Measurements from ENCODE around the gene KLF2.
"Not testable (repeated sequence)": the region's sequence is repeated elsewhere in the genome, so short reads cannot be mapped to it uniquely, and the experiment has no call there.

KLF2 gene

DNA sequence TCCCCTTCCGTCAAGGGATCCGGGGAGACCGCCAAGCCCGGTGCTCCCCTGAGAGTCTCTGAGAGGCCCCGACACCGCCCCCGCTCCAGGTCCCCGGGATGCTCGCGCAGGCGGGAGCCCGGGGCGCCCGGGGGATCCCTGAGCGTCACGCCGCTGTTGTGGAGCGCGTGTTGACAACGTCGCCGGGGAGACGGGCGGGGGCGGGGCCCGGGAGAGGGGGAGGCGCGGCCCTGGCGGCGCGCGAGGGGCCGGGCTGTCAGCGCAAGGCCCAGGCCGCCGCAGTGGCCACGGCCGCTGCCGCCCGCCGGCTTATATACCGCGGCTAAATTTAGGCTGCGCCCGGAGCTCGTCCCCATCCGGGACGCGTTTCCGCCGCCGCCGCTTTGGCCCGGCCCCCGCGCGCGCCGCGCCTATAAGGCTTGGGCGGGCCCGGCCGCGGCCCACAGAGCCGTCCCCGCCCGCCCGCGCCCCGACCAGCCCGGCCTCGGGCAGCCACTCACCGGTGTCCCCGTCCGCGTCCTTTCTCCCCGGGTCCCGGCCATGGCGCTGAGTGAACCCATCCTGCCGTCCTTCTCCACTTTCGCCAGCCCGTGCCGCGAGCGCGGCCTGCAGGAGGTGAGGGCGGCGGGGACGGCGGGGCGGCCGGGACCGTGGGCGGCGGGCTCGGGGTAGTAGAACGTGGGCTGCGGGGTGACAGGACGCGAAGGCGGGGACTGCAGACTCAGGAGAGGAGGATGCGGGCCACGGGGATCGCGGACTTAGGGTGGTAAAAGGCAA, at the start of gene KLF2:
TSS of gene KLF2 (plus strand) at position 443 of the 777 bp plus-strand sequence. CDS start at position 541, 98 bp downstream.
- peaks cover 70% of the 10 kb centered on the region for H3K27me3 Mint-ChIP-seq
- H3K36me3 Mint-ChIP-seq, result peaks cover 45% of the 10 kb centered on the region
- H3K9me3 Mint-ChIP-seq, result no peaks in the 10 kb centered on the region
- peak; percentile 96 for DNase-seq
- peak within 1 kb of the TSS; percentile 76 for H3K4me3 Mint-ChIP-seq
- peaks cover 45% of the 10 kb centered on the region for H3K4me1 Mint-ChIP-seq
- peak within 1 kb of the TSS; percentile 82 for H3K27ac Mint-ChIP-seq
- CTCF ChIA-PET, result interaction anchor here (1.3 kb wide), 1 partner anchor 51 kb away, joined by 3 read pairs; no protein-coding TSS in a partner anchor

DNA sequence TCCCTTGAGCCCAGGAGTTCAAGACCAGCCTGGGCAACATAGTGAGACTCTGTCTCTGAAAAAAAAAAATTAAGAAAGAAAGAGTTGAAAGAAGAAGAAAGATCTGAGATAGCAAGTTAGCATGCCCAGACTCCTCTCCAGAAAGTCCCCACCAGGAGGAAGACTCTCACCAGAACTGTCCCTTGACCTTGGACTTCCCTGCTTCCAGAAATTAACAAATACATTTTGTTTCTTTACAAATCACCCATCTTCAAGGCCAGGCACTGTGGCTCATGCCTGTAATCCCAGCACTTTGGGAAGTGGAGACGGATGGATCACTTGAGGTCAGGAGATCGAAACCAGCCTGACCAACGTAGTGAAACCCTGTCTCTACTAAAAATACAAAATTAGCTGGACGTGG, 44.3 kb upstream of the KLF2 start:
- Mint-ChIP-seq H3K36me3 (no peaks in the 10 kb centered on the region), H3K4me1 (peaks cover 39% of the 10 kb centered on the region), H3K9me3 (no peaks in the 10 kb centered on the region), H3K4me3 (no peak overlapping the region), H3K27me3 (peaks cover 60% of the 10 kb centered on the region), H3K27ac (no peak overlapping the region)
- CTCF ChIA-PET, result no interaction called here
- no peak for DNase-seq

DNA sequence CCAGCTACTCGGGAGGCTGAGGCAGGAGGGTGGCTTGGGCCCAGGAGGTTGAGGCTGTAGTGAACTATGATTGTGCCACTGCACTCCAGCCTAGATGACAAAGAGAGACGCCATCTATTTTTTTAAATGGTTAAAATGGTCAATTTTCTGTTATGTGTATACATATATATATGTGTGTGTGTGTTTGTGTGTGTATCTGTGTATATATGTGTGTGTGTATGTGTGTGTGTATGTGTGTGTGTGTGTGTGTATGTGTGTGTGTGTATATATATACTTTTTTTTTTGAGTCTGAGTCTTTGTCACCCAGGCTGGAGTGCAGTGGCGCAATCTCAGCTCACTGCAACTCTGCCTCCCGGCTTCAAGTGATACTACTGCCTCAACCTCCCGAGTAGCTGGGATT, 42.9 kb upstream of the KLF2 start:
- peaks cover 51% of the 10 kb centered on the region for H3K4me1 Mint-ChIP-seq
- H3K9me3 Mint-ChIP-seq, result no peaks in the 10 kb centered on the region
- no peaks in the 10 kb centered on the region for H3K36me3 Mint-ChIP-seq
- CTCF ChIA-PET, result no interaction called here
- DNase-seq, result no peak
- H3K27me3 Mint-ChIP-seq, result peaks cover 60% of the 10 kb centered on the region
- no peak overlapping the region for H3K27ac Mint-ChIP-seq
- no peak overlapping the region for H3K4me3 Mint-ChIP-seq

DNA sequence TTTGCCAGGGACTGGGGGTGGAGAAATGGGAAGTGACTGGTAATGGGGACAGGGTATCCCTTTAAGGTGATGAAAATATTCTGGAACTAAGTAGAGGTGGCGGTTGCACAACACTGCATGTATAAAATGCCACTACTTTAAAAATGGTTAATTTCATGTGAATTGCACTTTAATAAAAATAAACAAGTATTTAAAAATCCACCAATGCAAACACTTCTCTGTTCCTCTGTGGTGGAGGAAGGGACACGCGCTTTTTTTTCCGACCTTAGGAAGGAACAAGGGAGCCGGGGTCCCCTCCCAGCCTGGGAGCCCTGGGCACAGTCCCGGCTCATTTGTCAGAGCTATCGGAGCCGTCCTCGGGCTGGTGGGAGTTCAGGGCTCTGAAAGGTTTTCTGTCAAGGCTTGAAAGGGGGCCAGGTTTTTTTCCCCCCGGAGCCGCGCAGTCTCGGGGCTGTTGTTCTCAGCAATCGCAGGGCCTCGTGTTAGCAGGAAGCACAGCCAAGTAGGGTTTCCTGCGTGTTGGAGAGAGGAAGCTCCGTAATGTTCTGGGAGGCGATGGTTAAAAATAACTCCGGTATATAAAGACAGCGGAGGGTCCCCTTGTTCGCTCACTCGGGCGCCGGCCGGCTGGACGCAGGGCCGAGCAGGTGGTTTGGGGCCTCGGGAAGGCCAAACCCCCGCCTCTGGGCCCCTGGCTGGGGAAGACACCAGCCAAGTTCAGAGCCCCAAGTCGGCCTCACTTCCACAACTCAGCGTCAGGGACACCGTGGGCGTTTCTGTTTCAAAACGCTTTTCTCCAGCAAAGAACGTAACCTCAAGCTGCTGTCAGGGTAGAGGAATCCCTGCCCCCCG, 41.2 kb upstream of the KLF2 start:
- no peaks in the 10 kb centered on the region for H3K9me3 Mint-ChIP-seq
- DNase-seq, result peak; percentile 76
- CTCF ChIA-PET, result interaction anchor here (1.5 kb wide), 1 partner anchor 99 kb away, joined by 7 read pairs; no protein-coding TSS in a partner anchor
- H3K36me3 Mint-ChIP-seq, result no peaks in the 10 kb centered on the region
- H3K27me3 Mint-ChIP-seq, result peaks cover 66% of the 10 kb centered on the region
- H3K27ac Mint-ChIP-seq, result peak overlapping the region; percentile 91
- peaks cover 56% of the 10 kb centered on the region for H3K4me1 Mint-ChIP-seq
- peak overlapping the region; percentile 55 for H3K4me3 Mint-ChIP-seq

DNA sequence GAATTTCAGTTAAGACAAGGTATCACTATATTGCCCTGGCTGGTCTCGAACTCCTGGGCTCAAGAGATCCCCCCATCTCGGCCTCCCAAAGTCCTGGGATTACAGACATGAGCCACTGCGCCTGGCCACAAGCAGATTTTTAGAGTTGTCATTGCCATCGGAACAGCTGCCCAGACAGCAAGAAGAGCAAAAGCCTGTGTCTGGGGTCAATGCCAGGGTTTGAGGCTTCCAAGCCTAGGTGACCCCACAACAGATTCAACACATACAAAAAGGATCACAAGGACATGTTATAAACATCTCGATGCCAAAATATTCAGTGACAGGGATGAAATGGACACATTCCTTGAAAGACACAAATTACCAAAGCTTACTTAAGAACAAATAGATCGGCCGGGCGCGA, 40.1 kb upstream of the KLF2 start:
- Mint-ChIP-seq H3K9me3 (peaks cover 3% of the 10 kb centered on the region), H3K27me3 (peaks cover 67% of the 10 kb centered on the region), H3K4me1 (peaks cover 64% of the 10 kb centered on the region), H3K36me3 (peaks cover 2% of the 10 kb centered on the region), H3K27ac (peak overlapping the region; percentile 91), H3K4me3 (peak overlapping the region; percentile 55)
- CTCF ChIA-PET, result interaction anchor here (1.5 kb wide), 1 partner anchor 98 kb away, joined by 7 read pairs; no protein-coding TSS in a partner anchor
- DNase-seq, result no peak

DNA sequence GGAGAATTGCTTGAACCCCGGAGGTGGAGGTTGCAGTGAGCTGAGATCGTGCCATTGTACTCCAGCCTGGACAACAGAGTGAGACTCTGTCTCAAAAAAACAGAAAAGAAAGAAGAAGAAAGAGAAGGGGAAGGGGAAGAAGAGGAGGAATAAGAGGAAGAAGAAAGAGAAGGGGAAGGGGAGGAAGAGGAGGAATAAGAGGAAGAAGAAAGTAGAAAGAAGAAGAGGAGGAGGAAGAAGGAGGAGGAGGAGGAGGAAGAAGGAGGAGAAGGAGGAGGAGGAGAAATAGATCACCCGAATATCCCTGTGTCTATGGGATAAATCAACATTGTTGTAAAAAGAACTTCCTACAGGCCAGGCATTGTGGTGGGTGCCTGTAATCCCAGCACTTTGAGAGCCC, 39.5 kb upstream of the KLF2 start:
- CTCF ChIA-PET, result interaction anchor here (1.2 kb wide), 1 partner anchor 91 kb away, joined by 3 read pairs; no protein-coding TSS in a partner anchor
- not testable (repeated sequence) for H3K36me3 Mint-ChIP-seq, H3K4me3 Mint-ChIP-seq, DNase-seq, H3K9me3 Mint-ChIP-seq
- H3K27ac Mint-ChIP-seq, result peak overlapping the region; percentile 64
- peaks cover 64% of the 10 kb centered on the region for H3K4me1 Mint-ChIP-seq
- H3K27me3 Mint-ChIP-seq, result peaks cover 66% of the 10 kb centered on the region

DNA sequence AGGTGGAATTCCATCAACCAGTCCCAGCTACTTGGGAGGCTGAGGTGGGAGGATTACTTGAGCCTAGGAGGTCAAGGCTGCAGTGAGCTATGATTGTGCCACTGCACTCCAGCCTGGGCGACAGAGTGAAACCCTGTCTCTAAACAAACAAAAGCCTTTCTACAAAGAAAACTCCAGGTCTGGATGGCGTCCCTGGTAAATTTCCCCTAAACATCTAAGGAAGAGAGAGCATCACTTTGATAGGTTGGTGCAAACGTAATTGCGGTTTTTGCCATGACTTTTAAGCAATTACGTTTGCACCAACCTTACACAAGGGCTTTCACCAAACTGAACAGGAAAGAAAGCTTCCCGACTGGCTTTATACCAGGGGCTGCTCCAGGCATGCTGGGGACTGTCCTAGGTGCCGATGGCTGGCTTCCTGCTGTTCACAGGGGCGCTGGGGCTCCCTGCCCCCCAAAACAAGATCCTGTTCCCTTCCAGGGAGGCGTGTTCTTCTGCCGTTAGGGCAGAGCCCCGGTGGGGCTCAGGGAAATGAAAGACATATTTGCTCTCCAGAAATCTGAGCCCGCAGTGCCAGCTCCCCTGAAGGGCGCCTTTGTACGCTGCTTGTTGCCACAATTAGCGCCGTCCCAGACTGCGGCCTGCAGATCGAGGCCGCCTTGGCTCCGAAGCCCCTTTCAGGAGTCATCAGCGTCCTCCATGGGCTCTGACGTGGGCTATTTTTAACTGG, 38.7 kb upstream of the KLF2 start:
- Mint-ChIP-seq H3K27ac (no peak overlapping the region), H3K27me3 (peaks cover 69% of the 10 kb centered on the region), H3K36me3 (peaks cover 4% of the 10 kb centered on the region), H3K9me3 (peaks cover 3% of the 10 kb centered on the region), H3K4me3 (no peak overlapping the region), H3K4me1 (peaks cover 64% of the 10 kb centered on the region)
- DNase-seq, result peak; percentile 31
- CTCF ChIA-PET, result interaction anchor here (1.2 kb wide), 1 partner anchor 92 kb away, joined by 3 read pairs; no protein-coding TSS in a partner anchor

DNA sequence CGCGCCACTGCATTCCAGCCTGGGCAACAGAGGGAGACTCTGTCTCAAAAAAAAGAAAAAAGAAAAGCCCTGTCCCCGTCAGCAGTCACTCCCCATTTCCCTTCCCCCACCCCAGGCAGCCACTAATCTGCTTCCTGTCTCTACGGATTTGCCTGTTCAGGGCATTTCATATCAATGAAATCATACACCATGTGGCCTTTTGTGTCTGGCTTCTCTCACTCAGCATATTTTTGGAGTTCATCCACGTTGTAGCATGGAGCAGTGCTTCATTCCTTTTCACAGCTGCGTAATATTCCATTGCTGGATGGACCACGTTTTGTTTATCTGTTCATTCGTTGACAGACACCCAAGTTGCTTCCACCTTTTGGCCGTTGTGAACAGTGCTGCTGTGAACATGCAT, 36.1 kb upstream of the KLF2 start:
- H3K36me3 Mint-ChIP-seq, result peaks cover 4% of the 10 kb centered on the region
- H3K27me3 Mint-ChIP-seq, result peaks cover 85% of the 10 kb centered on the region
- H3K27ac Mint-ChIP-seq, result no peak overlapping the region
- no peak overlapping the region for H3K4me3 Mint-ChIP-seq
- peaks cover 50% of the 10 kb centered on the region for H3K4me1 Mint-ChIP-seq
- DNase-seq, result peak; percentile 51
- CTCF ChIA-PET, result no interaction called here
- peaks cover 3% of the 10 kb centered on the region for H3K9me3 Mint-ChIP-seq

DNA sequence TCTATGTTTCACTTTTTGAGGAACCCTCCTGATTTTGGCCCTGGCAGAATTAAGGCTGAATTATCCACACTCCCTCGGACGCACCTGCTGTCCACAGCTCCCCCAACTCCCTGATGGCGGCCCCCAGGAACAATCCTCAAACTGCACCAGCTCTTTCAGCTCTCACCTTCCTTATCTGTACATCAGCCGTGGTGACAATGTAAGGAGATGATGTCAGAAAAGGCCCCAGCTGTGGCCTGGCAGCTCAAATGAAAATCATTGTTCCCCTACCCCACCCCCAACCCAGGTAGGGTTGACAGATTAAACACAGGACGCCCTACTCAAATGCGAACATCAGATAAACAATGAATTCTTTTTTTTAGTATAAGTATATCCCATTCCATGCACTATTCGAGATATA, 35.0 kb upstream of the KLF2 start:
- H3K27ac Mint-ChIP-seq, result peak overlapping the region; percentile 22
- no peak overlapping the region for H3K4me3 Mint-ChIP-seq
- H3K9me3 Mint-ChIP-seq, result peaks cover 3% of the 10 kb centered on the region
- H3K4me1 Mint-ChIP-seq, result peaks cover 40% of the 10 kb centered on the region
- H3K36me3 Mint-ChIP-seq, result peaks cover 4% of the 10 kb centered on the region
- peak; percentile 53 for DNase-seq
- CTCF ChIA-PET, result no interaction called here
- peaks cover 88% of the 10 kb centered on the region for H3K27me3 Mint-ChIP-seq

DNA sequence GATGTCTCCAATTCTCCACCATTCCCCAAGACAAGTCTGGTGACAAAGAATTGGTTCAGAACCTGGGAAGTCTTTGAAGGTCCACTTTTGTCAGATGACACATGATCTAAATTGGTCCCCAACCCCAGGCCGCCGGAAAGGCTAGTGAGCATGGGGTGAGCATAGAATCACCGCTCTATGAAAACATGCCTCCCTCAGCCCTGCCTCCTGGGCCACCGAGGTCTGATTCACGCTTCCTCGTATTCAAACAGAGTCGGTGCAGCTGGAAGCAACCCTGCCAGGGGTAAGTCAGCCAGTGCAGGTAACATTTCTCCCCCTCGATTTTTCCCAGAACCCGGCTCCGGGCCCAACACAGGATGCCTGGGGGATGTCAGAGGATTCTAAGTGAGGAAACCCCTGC, 33.9 kb upstream of the KLF2 start:
- Mint-ChIP-seq H3K4me3 (no peak overlapping the region), H3K27ac (no peak overlapping the region), H3K36me3 (peaks cover 4% of the 10 kb centered on the region), H3K9me3 (peaks cover 3% of the 10 kb centered on the region), H3K4me1 (peaks cover 31% of the 10 kb centered on the region), H3K27me3 (peaks cover 89% of the 10 kb centered on the region)
- DNase-seq, result no peak
- CTCF ChIA-PET, result no interaction called here

DNA sequence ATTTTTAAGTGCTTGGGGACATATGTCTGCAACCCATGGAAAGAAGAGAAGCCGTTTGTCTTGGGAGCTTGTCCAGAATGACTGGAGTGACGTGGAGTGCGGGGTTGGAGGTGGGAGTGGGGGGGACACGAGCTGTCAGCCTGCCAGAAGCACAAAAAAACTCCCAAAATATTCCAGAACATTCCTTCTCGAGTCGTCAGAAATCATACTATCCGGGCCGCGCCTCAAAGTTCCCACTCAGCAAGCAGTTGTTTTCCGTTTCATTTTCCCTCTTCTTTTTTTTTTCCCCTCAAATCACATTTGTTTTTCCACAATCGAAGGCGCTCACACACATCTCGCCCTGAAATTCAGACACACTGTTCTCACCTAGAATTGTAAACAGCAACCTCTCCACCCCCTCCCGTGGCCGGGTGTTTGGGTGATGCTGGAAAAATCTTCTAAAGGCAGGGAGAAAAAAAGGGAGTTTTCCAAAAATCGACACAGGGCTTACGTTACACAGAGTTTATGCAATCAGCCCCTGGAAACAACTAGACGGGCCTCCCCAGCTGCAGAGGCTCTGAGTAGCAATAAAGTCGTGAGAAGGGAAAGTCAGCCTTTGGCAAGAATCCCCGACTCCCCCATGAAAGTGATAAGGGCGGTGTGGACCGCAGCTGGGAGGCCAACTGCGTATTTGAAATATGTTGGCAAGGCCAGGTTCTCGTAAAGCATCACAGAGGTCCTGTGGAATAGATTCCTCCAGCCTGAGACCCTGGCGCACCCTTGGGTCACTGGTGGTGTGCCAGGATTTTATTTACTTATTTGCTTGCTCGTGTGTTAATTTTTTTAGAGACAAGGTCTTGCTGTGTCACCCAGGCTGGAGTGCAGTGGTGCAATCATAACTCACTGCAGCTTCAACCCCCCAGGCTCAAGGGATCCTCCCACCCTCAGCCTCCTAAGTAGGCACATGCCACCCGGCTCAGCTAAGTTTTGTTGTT, 31.2 kb upstream of the KLF2 start:
- Mint-ChIP-seq H3K4me1 (peaks cover 17% of the 10 kb centered on the region), H3K27me3 (peaks cover 79% of the 10 kb centered on the region), H3K27ac (no peak overlapping the region), H3K4me3 (no peak overlapping the region), H3K36me3 (peaks cover 4% of the 10 kb centered on the region), H3K9me3 (peaks cover 3% of the 10 kb centered on the region)
- DNase-seq, result no peak
- CTCF ChIA-PET, result no interaction called here

DNA sequence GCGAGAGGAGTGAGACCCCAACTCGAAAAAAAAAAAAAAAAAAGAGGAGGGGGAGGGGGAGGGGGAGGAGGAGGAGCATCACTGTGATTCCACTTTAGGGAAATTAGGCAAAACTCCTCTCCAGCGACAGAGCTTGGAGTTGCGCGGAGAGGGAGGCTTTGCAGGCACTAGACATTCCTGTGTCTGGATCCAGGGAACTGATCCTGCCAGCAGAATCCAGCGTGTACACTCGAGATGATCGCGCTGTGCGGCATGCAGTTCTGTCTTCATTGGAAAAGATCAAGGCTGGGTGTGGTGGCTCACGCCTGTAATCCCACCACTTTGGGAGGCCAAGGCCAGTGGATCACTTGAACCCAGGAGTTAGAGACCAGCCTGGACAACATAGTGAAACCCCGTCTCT, 29.6 kb upstream of the KLF2 start:
- no peak overlapping the region for H3K27ac Mint-ChIP-seq
- DNase-seq, result no peak
- CTCF ChIA-PET, result no interaction called here
- H3K4me1 Mint-ChIP-seq, result peaks cover 4% of the 10 kb centered on the region
- H3K4me3 Mint-ChIP-seq, result no peak overlapping the region
- peaks cover 67% of the 10 kb centered on the region for H3K27me3 Mint-ChIP-seq
- H3K36me3 Mint-ChIP-seq, result no peaks in the 10 kb centered on the region
- H3K9me3 Mint-ChIP-seq, result no peaks in the 10 kb centered on the region

DNA sequence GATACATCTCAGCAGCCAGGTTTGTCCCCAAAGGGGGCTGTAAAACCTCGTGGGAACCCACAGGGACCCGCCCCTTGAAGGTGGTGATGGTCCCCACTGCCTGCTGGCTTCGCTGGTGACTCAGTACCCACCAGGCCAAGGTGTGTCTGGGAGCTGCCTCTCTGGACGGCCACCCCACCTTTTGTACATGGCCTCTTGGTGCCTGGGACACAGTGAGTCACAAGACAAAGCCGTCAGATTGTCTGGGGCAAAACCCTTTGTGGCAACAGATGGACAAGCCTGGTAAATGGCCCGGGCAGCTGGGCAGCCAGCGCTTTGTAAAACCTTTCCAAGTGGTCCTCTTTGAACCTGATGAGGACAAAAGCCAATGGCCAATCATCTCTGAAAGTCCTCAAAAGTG, 27.9 kb upstream of the KLF2 start:
- no peak overlapping the region for H3K4me3 Mint-ChIP-seq
- no peaks in the 10 kb centered on the region for H3K9me3 Mint-ChIP-seq
- CTCF ChIA-PET, result no interaction called here
- no peak overlapping the region for H3K27ac Mint-ChIP-seq
- H3K4me1 Mint-ChIP-seq, result no peaks in the 10 kb centered on the region
- DNase-seq, result no peak
- H3K27me3 Mint-ChIP-seq, result peaks cover 52% of the 10 kb centered on the region
- H3K36me3 Mint-ChIP-seq, result no peaks in the 10 kb centered on the region

All from activated naive CD4-positive, alpha-beta T cell treated with anti-CD3 and anti-CD28 coated beads, Interleukin-2, amount 10 ng/mL, durations not matched to agents 7 days and 5 days (primary cell).